HG02852 (cell line): ENCODE measurements around the gene SPSB4.

Experiments
- ATAC-seq: cut with Tn5 transposase; IDR thresholded peaks from one replicate; pipeline ENCODE4 v1.9.1; 2021; ENCODE audit warnings: mild to moderate bottlenecking, moderate library complexity; ENCODE audit not compliant: unreplicated experiment

SPSB4 gene

GRCh38 chr3:141052201-141053069, 1.3 kb downstream of the SPSB4 start:
- no peak for ATAC-seq

DNA sequence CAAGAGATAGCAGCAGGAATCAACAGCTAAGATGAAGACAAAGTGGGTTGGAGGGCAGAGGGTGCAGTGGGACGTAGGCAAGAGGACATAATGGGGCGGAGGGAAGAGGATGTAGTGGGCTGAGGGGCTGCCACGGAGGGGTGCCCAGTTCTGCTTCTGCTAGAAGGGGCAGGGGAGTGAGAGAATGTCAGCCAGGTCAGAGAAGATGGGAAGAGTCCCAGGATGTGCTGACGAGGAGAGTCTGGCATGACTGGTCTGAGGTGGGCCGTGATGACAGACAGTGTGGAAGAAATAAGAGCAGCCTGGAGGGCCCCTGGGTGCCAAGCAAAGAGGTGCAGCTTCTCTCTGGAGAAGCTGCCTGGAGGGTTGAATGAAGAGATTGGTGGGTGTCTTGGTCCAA, 4.0 kb downstream of the SPSB4 start:
- no peak for ATAC-seq

DNA sequence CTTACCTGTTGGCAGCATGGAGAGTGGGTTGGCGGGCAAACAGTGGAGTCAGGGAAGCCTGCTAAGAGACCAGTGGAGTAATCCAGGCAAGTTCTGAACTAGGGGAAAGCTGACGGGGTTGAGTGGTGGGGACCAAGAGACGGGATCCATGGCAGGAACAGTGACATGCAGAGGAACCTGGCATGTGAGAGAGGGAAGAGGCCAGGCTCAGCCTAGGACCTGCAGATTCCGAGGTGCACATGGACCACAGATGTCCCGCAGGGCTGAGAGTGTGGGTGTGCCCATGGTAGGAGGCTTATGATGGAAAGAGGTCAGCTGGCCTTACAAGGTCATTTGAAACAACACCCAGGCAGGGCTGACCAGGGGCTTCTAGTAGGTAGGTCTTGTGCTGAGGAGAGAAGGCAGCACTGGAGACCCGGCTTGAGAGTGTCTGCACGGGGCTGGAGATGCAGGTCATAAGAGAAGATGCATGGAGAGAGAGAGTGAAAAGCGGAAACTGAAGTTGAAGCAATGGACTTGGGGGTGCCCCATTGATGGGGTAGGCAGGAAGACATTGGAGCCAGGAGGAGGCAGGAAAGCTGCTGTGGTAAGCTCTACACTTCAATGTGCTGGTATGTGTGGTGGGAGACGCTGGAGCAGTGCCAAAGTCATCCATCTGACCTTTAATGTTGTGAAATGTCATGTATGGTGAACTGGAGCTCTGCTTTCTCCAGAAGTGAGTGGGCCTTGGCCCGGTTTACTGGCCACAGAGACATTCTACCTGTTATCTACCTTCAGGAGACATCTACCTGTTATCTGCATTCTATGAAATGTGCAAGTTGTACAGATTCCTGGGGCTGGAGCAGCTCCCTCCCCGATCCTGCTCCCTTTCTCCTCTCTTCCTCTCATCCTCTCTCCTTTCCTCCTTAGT, 4.6 kb downstream of the SPSB4 start:
- no peak for ATAC-seq

DNA sequence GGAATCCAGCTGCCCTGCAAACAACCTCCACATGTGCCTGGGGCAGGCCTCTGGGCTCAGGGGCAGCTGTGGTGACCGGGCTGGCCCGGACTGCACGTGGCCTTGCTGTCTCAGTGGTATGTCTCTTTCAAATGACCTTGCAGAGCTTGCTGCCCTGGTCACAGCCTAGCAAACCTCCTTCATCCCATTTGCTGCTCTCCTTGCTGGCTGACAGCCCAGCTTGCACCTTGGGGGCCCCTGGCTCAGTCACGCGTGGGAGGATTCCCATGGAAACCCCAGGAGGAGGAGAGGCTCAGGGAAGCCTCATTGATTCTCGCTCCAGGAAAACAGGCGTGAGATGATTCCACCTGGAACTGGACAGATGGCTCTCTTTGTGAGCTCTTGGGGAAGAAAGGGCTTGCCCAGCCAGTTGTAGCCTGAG, 5.6 kb downstream of the SPSB4 start:
- no peak for ATAC-seq

- ATAC-seq: no peak
These were observed 6.3 kb downstream of the SPSB4 start for GRCh38 chr3:141057436-141057835.

GRCh38 chr3:141057946-141058800, 7.0 kb downstream of the SPSB4 start:
- no peak for ATAC-seq

DNA sequence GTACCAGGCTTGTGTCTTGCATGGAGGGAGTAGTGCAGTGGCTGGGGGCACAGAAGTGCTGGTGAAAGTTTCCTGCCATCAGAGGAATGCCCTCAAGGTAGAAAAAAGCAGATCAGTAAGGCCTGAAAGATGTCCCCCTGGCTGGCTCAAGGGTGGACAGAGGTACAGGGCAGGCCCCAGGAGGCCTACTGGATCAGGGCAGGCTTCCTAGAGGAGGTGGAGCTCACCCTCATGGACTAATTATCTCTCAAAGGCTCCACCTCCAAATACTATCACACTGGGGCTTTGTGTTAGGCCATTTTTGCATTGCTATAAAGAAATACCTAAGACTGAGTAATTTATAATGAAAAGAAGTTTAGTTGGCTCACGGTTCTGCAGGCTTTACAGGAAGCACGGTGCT, 7.8 kb downstream of the SPSB4 start:
- ATAC-seq: no peak

GRCh38 chr3:141059816-141060215, 8.7 kb downstream of the SPSB4 start:
- ATAC-seq: no peak

DNA sequence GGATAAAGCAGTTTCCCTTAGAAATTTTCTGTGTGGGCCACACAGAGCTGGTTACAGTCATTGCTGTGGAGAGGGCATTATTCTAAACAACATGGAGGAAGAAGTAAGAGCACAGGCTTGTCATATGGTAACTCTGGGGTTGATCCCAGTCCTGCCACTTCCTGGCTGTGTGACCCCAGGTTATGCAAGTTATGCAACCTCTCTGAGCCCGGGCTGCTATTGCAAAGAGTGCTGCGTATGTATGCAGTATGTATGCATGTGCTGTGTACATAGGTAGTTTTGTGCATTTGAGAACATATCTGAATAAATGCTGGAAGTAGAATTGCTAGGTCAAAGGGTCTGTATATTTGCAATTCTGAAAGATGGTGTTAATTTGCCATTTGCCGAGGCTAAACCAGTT, 9.2 kb downstream of the SPSB4 start:
- no peak for ATAC-seq

DNA sequence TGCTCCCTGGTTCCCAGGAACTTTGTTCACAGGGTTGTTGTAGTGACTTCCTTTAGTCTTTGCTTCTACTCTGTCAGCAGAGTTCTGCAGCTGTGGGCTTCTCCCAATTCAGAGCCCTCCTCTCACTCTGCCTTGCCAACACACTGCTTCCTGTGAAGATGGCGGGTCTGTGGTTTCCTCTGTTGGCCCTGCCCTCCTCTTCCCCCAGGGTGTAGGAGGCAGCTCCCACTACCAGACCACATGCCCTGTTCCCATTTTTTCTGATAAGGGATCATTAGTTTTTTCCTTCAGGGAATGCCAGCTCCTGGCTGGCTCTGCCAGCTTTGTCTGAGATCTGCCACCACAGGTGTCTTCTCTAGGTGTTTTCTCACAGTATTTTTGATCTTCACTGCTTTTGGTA, 12.7 kb downstream of the SPSB4 start:
- no peak for ATAC-seq

GRCh38 chr3:141064255-141064926, 13.2 kb downstream of the SPSB4 start:
- ATAC-seq: no peak

- no peak for ATAC-seq
These were observed 14.1 kb downstream of the SPSB4 start for GRCh38 chr3:141065258-141065657.

DNA sequence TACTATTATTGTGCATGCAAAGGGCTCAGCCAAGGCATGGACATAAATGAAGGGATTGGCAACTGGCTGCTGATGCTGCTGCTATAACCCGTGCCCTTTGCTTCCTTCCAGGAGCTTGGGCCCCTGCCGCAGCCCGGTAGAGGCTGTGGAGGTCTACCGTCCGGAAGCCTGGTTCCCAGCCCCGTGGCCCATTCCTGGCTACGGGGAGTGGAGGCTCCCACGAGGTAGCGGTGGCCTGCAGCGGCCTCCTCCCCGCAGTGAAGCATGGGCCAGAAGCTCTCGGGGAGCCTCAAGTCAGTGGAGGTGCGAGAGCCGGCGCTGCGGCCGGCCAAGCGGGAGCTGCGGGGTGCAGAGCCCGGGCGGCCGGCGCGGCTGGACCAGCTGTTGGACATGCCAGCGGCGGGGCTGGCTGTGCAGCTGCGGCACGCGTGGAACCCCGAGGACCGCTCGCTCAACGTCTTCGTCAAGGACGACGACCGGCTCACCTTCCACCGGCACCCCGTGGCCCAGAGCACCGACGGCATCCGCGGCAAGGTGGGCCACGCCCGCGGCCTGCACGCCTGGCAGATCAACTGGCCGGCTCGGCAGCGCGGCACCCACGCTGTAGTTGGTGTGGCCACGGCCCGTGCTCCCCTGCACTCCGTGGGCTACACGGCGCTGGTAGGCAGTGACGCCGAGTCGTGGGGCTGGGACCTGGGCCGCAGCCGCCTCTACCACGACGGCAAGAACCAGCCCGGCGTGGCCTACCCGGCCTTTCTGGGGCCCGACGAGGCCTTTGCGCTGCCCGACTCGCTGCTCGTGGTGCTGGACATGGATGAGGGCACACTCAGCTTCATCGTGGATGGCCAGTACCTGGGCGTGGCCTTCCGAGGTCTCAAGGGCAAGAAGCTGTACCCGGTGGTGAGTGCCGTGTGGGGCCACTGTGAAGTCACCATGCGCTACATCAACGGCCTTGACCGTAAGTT, 15.0 kb downstream of the SPSB4 start:
- ATAC-seq: no peak

DNA sequence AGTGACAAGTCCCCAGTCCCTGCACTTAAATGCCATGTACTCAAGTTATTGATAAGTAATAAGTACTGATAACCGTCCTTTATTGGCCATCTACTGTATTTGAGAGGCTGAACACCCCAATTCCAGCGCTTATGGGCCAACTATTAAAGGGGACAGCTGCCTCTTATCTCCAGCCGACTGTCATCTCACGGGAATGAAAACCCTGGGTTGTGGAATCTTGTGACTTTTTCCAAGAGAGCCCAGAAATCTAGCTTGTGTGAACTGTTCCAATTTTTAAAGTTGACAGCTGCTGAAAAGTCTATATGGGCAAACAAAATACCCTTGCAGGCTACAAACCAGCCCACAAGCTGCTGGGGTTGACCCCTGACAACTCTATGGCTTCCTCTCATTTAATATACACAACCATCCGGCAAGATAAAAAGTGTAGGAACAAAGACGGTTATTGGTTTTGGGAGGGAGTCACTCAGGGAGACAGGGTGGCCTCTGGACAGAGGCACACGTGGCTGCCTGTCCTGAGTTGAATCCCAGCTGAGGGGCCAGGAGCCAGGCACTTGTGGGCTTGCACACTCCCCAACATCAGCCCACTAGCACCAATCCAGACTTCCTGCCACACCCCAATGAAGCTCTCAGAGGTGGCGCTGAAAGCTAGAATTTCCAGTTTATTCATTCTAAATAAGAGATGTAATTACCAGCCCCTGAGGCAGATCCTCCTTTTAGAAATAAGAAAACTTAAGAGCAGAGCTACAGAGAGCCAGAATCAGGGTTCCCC, 16.2 kb downstream of the SPSB4 start:
- no peak for ATAC-seq

DNA sequence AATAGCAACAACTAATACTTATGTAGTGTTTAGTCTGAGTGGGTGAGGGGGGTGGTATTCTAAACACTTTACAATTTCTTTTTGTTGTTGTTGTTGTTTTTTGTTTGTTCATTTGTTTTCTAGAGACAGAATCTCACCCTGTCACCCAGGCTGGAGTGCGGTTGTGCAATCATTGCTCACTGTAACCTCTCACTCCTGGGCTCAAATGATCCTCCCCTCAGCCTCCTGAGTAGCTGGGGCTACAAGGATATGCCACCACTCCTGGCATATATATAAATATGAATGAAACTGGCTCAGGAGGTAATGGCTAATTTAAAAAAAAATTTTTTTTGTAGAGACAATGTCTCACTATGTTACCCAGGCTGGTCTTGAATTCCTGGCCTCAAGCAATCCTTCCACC, 19.1 kb downstream of the SPSB4 start:
- no peak for ATAC-seq

DNA sequence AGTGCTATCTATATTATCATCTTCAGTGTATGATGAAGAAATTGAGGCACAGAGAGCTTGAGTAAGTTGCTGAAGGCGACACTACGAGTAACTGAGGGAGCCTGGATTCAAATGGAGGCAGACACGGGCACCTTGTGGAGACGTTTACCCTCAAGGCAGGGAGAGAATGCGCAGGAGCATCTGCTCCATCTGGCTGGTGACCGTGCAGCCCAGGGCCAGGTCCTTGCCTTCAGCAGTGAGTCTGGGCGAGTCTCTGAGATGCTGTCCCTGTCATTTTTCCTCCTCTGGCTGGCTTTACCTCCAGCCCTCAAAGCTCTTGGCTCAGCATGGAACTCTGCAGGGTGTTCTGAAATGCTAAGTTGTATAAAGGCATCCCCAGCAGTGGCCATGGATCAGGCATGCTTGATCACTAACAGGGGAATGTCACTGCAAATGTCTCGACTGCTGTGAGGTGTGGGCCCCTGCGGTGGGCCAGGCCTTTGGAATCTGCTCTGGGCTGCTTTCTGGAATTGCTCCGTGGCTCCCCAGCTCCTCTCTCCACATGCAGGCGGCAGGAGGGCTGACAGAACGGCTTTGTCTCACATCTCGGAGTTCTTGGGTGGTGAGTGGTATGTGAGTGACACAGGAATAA, 19.7 kb downstream of the SPSB4 start:
- no peak for ATAC-seq

GRCh38 chr3:141071681-141072260, 20.6 kb downstream of the SPSB4 start:
- no peak for ATAC-seq

- ATAC-seq: no peak
These were observed 21.8 kb downstream of the SPSB4 start for GRCh38 chr3:141072950-141073349.
